H1 (cell line): ENCODE measurements around the gene ODAD3.

Source experiments
- POLR2AphosphoS5 ChIP-seq: IDR thresholded peaks from 2 replicates; pipeline ENCODE4 v1.6.1; 2011; ENCODE audit warnings: low read depth, low read length
- RAD21 ChIP-seq, 2 experiments: IDR thresholded peaks in 1 of 2; conservative IDR thresholded peaks in 1 of 2; 2 replicates each; pipeline ENCODE4 v1.6.1; 2011; ENCODE audit warnings: low read depth in 2 of 2, low read length in 2 of 2, improper control_type of control experiment in 1 of 2, inconsistent platforms in 1 of 2, mild to moderate bottlenecking in 1 of 2, moderate library complexity in 1 of 2
- SUZ12 ChIP-seq: fragments of 200-600 bp; sonication (generic); IDR thresholded peaks from 2 replicates; pipeline ENCODE4 v1.6.1; 2012; ENCODE audit warnings: mild to moderate bottlenecking, inconsistent platforms, low read length, moderate library complexity, mixed read lengths

DNA sequence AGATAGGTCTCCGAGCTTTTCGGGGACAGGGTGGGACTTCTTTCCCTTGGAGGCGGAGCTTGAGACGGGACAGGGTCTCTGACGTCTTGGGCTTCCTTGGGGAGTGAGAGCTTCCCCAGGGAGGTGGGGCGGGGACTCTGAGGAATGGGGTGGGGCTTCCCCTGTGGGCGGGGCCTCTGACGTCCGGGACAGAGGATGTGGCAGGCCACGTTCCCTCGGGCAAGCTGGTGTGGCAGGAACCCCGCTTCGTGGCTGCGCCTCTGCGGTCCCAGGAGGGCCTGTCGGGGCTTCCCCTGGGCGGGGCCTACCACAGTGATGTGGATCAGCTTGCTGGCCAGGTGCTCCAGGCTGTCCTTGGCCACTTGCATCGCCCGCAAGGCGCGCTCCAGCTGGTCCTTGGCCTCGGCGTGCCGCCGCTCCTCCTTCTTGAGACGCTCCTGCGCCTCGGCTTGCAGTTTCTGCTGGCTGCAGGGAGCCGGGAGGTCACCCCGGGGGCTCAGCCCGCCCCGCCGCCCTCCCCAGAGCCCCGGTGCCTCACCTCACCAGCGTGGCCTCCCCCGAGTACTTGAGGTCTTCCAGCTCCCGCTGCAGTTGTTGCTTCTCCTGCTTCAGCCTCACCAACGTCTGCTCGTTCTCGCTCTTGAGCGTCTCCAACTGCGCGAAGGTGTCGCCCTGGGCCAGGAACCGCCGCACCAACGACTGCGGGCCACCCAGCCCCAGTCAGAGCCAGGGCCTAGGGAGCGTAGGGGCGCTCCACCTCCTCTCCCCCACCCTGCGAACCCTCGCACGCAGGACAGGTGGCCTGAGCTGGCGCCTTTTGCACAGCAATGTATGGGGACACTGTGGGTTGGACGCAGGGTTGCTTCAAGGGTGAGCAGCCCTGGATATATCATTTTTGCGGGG, 12.5 kb downstream of the ODAD3 start:
- TF ChIP-seq RAD21 (IDR thresholded peaks at IDR 0.05 in 1 of 2, conservative IDR thresholded peaks at IDR 0.05 in 1 of 2; ENCODE audit: low read depth in 2 of 2, low read length in 2 of 2) (no peak), SUZ12 (no peak), POLR2AphosphoS5 (no peak)
